IMR-90 (cell line): Measurements from ENCODE around the gene RAB5B. TPM values are rescaled to one million over a fixed set of nuclear protein-coding genes. Genes with fewer than 3 reads are reported as not detected.

ENCODE experiments used
- ATAC-seq: fragments of 200-7000 bp; cut with Tn5 transposase; 2 replicates; pipeline ENCODE4 v1.9.1; 2020; ENCODE audit warnings: low read depth, mild to moderate bottlenecking, moderate library complexity
- BruUV-seq: library from RNA; stranded (reverse); fragments of 400-500 nt; replicated peaks from 2 replicates; lab custom pipeline; 2021; lab: Mats Ljungman, UMichigan
- CTCF ChIA-PET: fragments of 300-600 bp; formaldehyde crosslinking; extraction: SDS; loops from one replicate; lab custom pipeline; 2021; ENCODE audit warnings: antibody characterized with exemption; lab: Yijun Ruan, JAX
- POLR2A ChIA-PET: fragments of 300-600 bp; sonication (Branson Sonifier 250); formaldehyde crosslinking; loops from one replicate; lab custom pipeline; 2022; ENCODE audit warnings: antibody characterized with exemption; ENCODE audit not compliant: unreplicated experiment; lab: Charles Lee
- DNase-seq: peaks from one replicate; pipeline ENCODE4 v3.0.0; 2013
- H2AFZ ChIP-seq: replicated peaks from 2 replicates; pipeline ENCODE3; 2013; ENCODE audit warnings: low read length, mild to moderate bottlenecking; ENCODE audit not compliant: poor library complexity
- H2AK5ac ChIP-seq: 2 replicates; pipeline ENCODE4 v1.6.1; 2013; ENCODE audit warnings: low read depth, low read length, inconsistent platforms
- H2AK9ac ChIP-seq: replicated peaks from 2 replicates; pipeline ENCODE3; 2013; ENCODE audit warnings: mild to moderate bottlenecking, low read depth, low read length, moderate library complexity; ENCODE audit not compliant: poor library complexity
- H2BK120ac ChIP-seq: 2 replicates; pipeline ENCODE4 v1.6.1; 2013; ENCODE audit warnings: low read depth, low read length, inconsistent platforms
- H2BK15ac ChIP-seq: 3 replicates; pipeline ENCODE4 v1.6.1; 2013; ENCODE audit warnings: low read depth, low read length, inconsistent platforms
- H2BK20ac ChIP-seq: 2 replicates; pipeline ENCODE4 v1.6.1; 2013; ENCODE audit warnings: low read depth, mild to moderate bottlenecking, inconsistent platforms, low read length, moderate library complexity
- H2BK5ac ChIP-seq: 2 replicates; pipeline ENCODE4 v1.6.1; 2013; ENCODE audit warnings: mild to moderate bottlenecking, low read depth, low read length, inconsistent platforms; ENCODE audit not compliant: poor library complexity, severe bottlenecking
- H3K14ac ChIP-seq: replicated peaks from 2 replicates; pipeline ENCODE4 v1.6.1; 2013; ENCODE audit warnings: low read depth, low read length, inconsistent platforms
- H3K18ac ChIP-seq: 2 replicates; pipeline ENCODE4 v1.6.1; 2013; ENCODE audit warnings: low read depth, low read length, control low read depth
- H3K23ac ChIP-seq: 2 replicates; pipeline ENCODE4 v1.6.1; 2013; ENCODE audit warnings: low read depth, low read length, inconsistent platforms
- H3K27ac ChIP-seq: 2 replicates; pipeline ENCODE4 v1.5.1; 2013; ENCODE audit warnings: mild to moderate bottlenecking, control low read depth, low read length; ENCODE audit not compliant: insufficient read depth
- H3K27me3 ChIP-seq: 2 replicates; pipeline ENCODE4 v1.6.1; 2013; ENCODE audit warnings: low read length; ENCODE audit not compliant: control insufficient read depth, insufficient read depth
- H3K36me3 ChIP-seq: 2 replicates; pipeline ENCODE4 v1.6.1; 2013; ENCODE audit warnings: low read length, mixed read lengths; ENCODE audit not compliant: control insufficient read depth, insufficient read depth
- H3K4ac ChIP-seq: 2 replicates; pipeline ENCODE4 v1.6.1; 2013; ENCODE audit warnings: low read depth, low read length, inconsistent platforms
- H3K4me1 ChIP-seq: 2 replicates; pipeline ENCODE4 v1.6.1; 2013; ENCODE audit warnings: low read length, mixed read lengths; ENCODE audit not compliant: control insufficient read depth, insufficient read depth
- H3K4me2 ChIP-seq: 2 replicates; pipeline ENCODE4 v1.6.1; 2013; ENCODE audit warnings: low read depth, mild to moderate bottlenecking, control low read depth, low read length, moderate library complexity
- H3K4me3 ChIP-seq: 2 replicates; pipeline ENCODE4 v1.5.1; 2013; ENCODE audit warnings: low read depth, mild to moderate bottlenecking, control low read depth, low read length, moderate library complexity; ENCODE audit not compliant: insufficient read depth
- H3K56ac ChIP-seq: 2 replicates; pipeline ENCODE4 v1.6.1; 2013; ENCODE audit warnings: low read length, inconsistent platforms; ENCODE audit not compliant: insufficient read depth; ENCODE audit errors: extremely low read depth
- H3K79me1 ChIP-seq, 2 experiments: 2 replicates each; pipeline ENCODE4 v1.6.1; 2013; ENCODE audit warnings: low read length in 2 of 2, inconsistent platforms in 1 of 2, low read depth in 1 of 2
- H3K9ac ChIP-seq: 2 replicates; pipeline ENCODE4 v1.6.1; 2013; ENCODE audit warnings: low read depth, low read length, control low read depth
- H3K9me1 ChIP-seq: 2 replicates; pipeline ENCODE4 v1.6.1; 2013; ENCODE audit warnings: low read length, inconsistent platforms; ENCODE audit not compliant: insufficient read depth
- H3K9me3 ChIP-seq: 2 replicates; pipeline ENCODE4 v1.6.1; 2013; ENCODE audit warnings: low read length; ENCODE audit not compliant: control insufficient read depth, insufficient read depth
- H4K20me1 ChIP-seq: 2 replicates; pipeline ENCODE4 v1.6.1; 2013; ENCODE audit warnings: low read length, inconsistent platforms; ENCODE audit not compliant: insufficient read depth
- H4K5ac ChIP-seq: 2 replicates; pipeline ENCODE4 v1.6.1; 2013; ENCODE audit warnings: mild to moderate bottlenecking, low read depth, low read length, control low read depth
- H4K8ac ChIP-seq, 2 experiments: 2 replicates each; pipeline ENCODE4 v1.6.1; 2013; ENCODE audit warnings: low read depth in 2 of 2, low read length in 2 of 2, control low read depth in 1 of 2, inconsistent platforms in 1 of 2
- H4K91ac ChIP-seq: 2 replicates; pipeline ENCODE4 v1.6.1; 2013; ENCODE audit warnings: low read depth, low read length, inconsistent platforms; ENCODE audit not compliant: insufficient read depth
- BHLHE40 ChIP-seq: fragments of 150-350 bp; IDR thresholded peaks from 2 replicates; pipeline ENCODE4 v1.6.1; 2016; ENCODE audit warnings: mild to moderate bottlenecking, low read depth, low read length
- CEBPB ChIP-seq: IDR thresholded peaks from 2 replicates; pipeline ENCODE4 v1.6.1; 2012; ENCODE audit warnings: low read depth, low read length, improper control_type of control experiment
- CHD1 ChIP-seq: IDR thresholded peaks from 2 replicates; pipeline ENCODE4 v1.6.1; 2012; ENCODE audit warnings: low read depth, low read length, improper control_type of control experiment
- CTCF ChIP-seq: conservative IDR thresholded peaks from 2 replicates; pipeline ENCODE4 v1.5.1; 2012; ENCODE audit warnings: mild to moderate bottlenecking, low read depth, low read length, improper control_type of control experiment
- MAFK ChIP-seq: IDR thresholded peaks from 2 replicates; pipeline ENCODE4 v1.6.1; 2012; ENCODE audit warnings: low read depth, low read length, improper control_type of control experiment
- MAZ ChIP-seq: IDR thresholded peaks from 2 replicates; pipeline ENCODE4 v1.6.1; 2012; ENCODE audit warnings: low read depth, mild to moderate bottlenecking, low read length, improper control_type of control experiment, moderate library complexity, borderline replicate concordance
- NFE2L2 ChIP-seq: fragments of 150-350 bp; IDR thresholded peaks from 2 replicates; pipeline ENCODE4 v1.6.1; 2016; ENCODE audit warnings: low read depth, mild to moderate bottlenecking, low read length
- RAD21 ChIP-seq: IDR thresholded peaks from 2 replicates; pipeline ENCODE4 v1.6.1; 2012; ENCODE audit warnings: low read length, improper control_type of control experiment
- RCOR1 ChIP-seq: IDR thresholded peaks from 2 replicates; pipeline ENCODE4 v1.6.1; 2012; ENCODE audit warnings: mild to moderate bottlenecking, low read length, improper control_type of control experiment; ENCODE audit not compliant: insufficient replicate concordance
- SMC3 ChIP-seq: fragments of 150-350 bp; IDR thresholded peaks from 2 replicates; pipeline ENCODE4 v1.6.1; 2016; ENCODE audit warnings: low read depth, mild to moderate bottlenecking, antibody characterized with exemption, low read length, moderate library complexity
- WGBS, 2 experiments: methylation state at CpG; one replicate each; pipeline versions ENCODE4 v1.1.5 to v1.1.7; 2013; ENCODE audit warnings: missing lambda C conversion rate in 2 of 2; ENCODE audit not compliant: insufficient read length in 1 of 2; ENCODE audit errors: extremely low coverage in 2 of 2; 5-methylcytosine and 5-hydroxymethylcytosine counted together
- dilution Hi-C: fragments of 300-500 bp; cut with HindIII; formaldehyde crosslinking; loops from one replicate; pipeline ENCODE4 v1.14.3; 2018; ENCODE audit warnings: low sequenced_read_pairs; ENCODE audit not compliant: unreplicated experiment
- in situ Hi-C: fragments of 300-500 bp; cut with MboI; formaldehyde crosslinking; loops from 3 replicates; pipeline ENCODE4 v1.14.3; 2019; ENCODE audit warnings: low sequenced_read_pairs, inconsistent platforms, mixed read lengths
- intact Hi-C: fragments of 100-400 bp; cut with micrococcal nuclease; formaldehyde crosslinking; loops from 2 replicates; pipeline ENCODE4 v1.10.0; 2022
- polyA plus RNA-seq, 3 experiments: library from polyadenylated mRNA; depleted of rRNA; stranded (reverse); fragments of >200 nt; gene quantifications; 2 replicates each; pipeline ENCODE4 v1.2.3, GENCODE V29; 2012; ENCODE audit warnings: low replicate concordance in 1 of 3
- total RNA-seq: library from RNA; depleted of rRNA; stranded (reverse); fragments of >200 nt; gene quantifications from 2 replicates; pipeline ENCODE4 v1.2.3, GENCODE V29; 2012

RAB5B gene
- total and polyA plus RNA-seq, 2 of the 4 experiments (the other 2 are of a cell fraction), result 56.5 to 99.2 TPM

DNA sequence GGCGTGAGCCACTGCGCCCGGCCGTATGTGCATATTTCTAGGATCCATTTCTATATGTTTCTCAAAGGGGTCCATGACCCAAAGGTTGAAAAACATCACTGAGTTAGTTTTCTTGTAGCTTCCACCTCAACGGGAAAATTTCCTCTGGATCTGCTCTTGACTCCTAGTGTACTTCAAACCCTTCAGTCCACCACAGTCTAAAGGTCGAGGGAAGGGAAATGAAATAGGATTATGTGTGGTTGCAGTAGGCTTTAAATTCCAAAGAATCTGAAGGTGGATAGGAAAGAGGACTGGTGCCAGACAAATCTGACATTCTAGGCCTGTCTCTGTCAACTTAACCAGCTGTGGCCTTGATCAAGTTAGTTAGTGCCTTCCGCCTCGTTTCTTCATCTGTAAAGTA lies 21.5 kb downstream of the RAB5B start:
- dilution Hi-C loops, result no loop called here
- Histone ChIP-seq H3K4me3 (no peak overlapping the region), H2AK5ac (no peak overlapping the region), H3K14ac (no peak overlapping the region), H3K56ac (no peak overlapping the region), H2BK120ac (no peak overlapping the region), H3K4me1 (peaks cover 4% of the 10 kb centered on the region), H2BK5ac (no peak overlapping the region), H3K27ac (no peak overlapping the region), H3K23ac (no peak overlapping the region), H3K9ac (no peak overlapping the region), H4K91ac (no peak overlapping the region), H3K4ac (no peak overlapping the region), H3K4me2 (no peak overlapping the region), H4K8ac (no peak overlapping the region), H4K5ac (no peak overlapping the region), H3K27me3 (no peaks in the 10 kb centered on the region), H4K20me1 (no peaks in the 10 kb centered on the region; the same call in 1 of the 2 replicates), H3K79me1 (peaks cover 5 to 16% of the 10 kb centered on the region in 2 experiments), H3K18ac (no peak overlapping the region), H2AFZ (no peak overlapping the region), H2BK20ac (no peak overlapping the region), H3K9me1 (no peaks in the 10 kb centered on the region), H3K9me3 (no peaks in the 10 kb centered on the region), H3K36me3 (peaks cover 29% of the 10 kb centered on the region), H2AK9ac (no peak overlapping the region), H2BK15ac (no peak overlapping the region)
- BruUV-seq, result no TSS peak
- 100% methylated on average over 3 of the region's 8 CpGs; no CpG with 5 or more reads in 1 of the 2 experiments for WGBS, 2 experiments
- intact Hi-C loops, result loop anchor here (10.0 kb wide), 1 partner anchor 109 kb away; the partner anchor contains the start of gene PA2G4
- DNase-seq, result no peak
- CTCF ChIA-PET, result interaction anchor here (1.0 to 1.8 kb wide), 5 partner anchors 12 to 35 kb away, joined by 3 to 8 read pairs (median 4); no protein-coding TSS in a partner anchor
- TF ChIP-seq CEBPB, result no peak
- TF ChIP-seq MAZ, result no peak
- no peak for TF ChIP-seq MAFK
- no peak for TF ChIP-seq NFE2L2
- no peak for TF ChIP-seq SMC3
- TF ChIP-seq RCOR1, result no peak
- no peak for TF ChIP-seq CTCF
- TF ChIP-seq BHLHE40, result no peak
- no peak for TF ChIP-seq RAD21
- TF ChIP-seq CHD1, result no peak
- POLR2A ChIA-PET, result no interaction called here
- ATAC-seq, result no peak
- in situ Hi-C loops, result loop anchor here (5.0 kb wide), 1 partner anchor 42 kb away; no protein-coding TSS in a partner anchor
